OCI-LY3 (cell line): ENCODE results near the gene SRGAP1.

Experiments used
- CTCF ChIP-seq: fragments of 200-600, 300-600 bp; sonication (generic); IDR thresholded peaks from 2 replicates; pipeline ENCODE4 v1.5.1; 2014; ENCODE audit warnings: antibody characterized with exemption, low read length, low read depth
- EZH2phosphoT487 ChIP-seq: fragments of 200-600 bp; shearing (Covaris generic); IDR thresholded peaks from 2 replicates; pipeline ENCODE4 v1.6.1; 2018; ENCODE audit warnings: antibody characterized with exemption, mixed run types, low read depth

- no peak for TF ChIP-seq CTCF
- no peak for TF ChIP-seq EZH2phosphoT487
These were observed 278.5 kb downstream of the SRGAP1 start for GRCh38 chr12:64122995-64123394.
